Panc1 (cell line): Measurements from ENCODE around the gene TUBB1. TPM values are rescaled to one million over a fixed set of nuclear protein-coding genes. Genes with fewer than 3 reads are reported as not detected.

ENCODE experiments used
- ATAC-seq: fragments of 200-7000 bp; cut with Tn5 transposase; 2 replicates; pipeline ENCODE4 v1.9.1; 2020; ENCODE audit warnings: mild to moderate bottlenecking, moderate library complexity
- BruUV-seq: library from RNA; stranded (reverse); fragments of 400-500 nt; replicated peaks from 2 replicates; lab custom pipeline; 2021; lab: Mats Ljungman, UMichigan
- CTCF ChIA-PET: fragments of 300-600 bp; sonication (Branson Sonifier 250); formaldehyde crosslinking; loops from one replicate; lab custom pipeline; 2022; ENCODE audit warnings: antibody characterized with exemption; lab: Charles Lee
- POLR2A ChIA-PET: fragments of 300-600 bp; sonication (Branson Sonifier 250); formaldehyde crosslinking; loops from one replicate; lab custom pipeline; 2022; ENCODE audit warnings: antibody characterized with exemption; lab: Charles Lee
- DNase-seq: peaks from one replicate; pipeline ENCODE4 v3.0.0-alpha.2; 2010; ENCODE audit warnings: low read depth, low spot score
- H3K27ac ChIP-seq: 2 replicates; pipeline ENCODE4 v1.5.1; 2011; ENCODE audit warnings: mild to moderate bottlenecking, low read length, inconsistent platforms
- H3K27me3 ChIP-seq: fragments of 200-500 bp; sonication (Bioruptor generic); 2 replicates; pipeline ENCODE4 v1.6.0; 2014; ENCODE audit warnings: low read length, inconsistent platforms; ENCODE audit not compliant: control insufficient read depth, insufficient read depth
- H3K36me3 ChIP-seq: fragments of 200-500 bp; sonication (Bioruptor generic); 2 replicates; pipeline ENCODE4 v1.5.1; 2014; ENCODE audit warnings: inconsistent platforms, mild to moderate bottlenecking, low read length, moderate library complexity; ENCODE audit not compliant: control insufficient read depth, insufficient read depth
- H3K4me1 ChIP-seq: 2 replicates; pipeline ENCODE4 v1.5.1; 2011; ENCODE audit warnings: inconsistent platforms, mild to moderate bottlenecking, low read length, moderate library complexity; ENCODE audit not compliant: control insufficient read depth, insufficient read depth
- H3K4me3 ChIP-seq, 2 experiments: 2 replicates each; pipeline ENCODE4 v1.5.1; 2011 to 2012; ENCODE audit warnings: low read depth in 2 of 2, low read length in 2 of 2, mild to moderate bottlenecking in 2 of 2, inconsistent platforms in 1 of 2, moderate library complexity in 1 of 2
- H3K9me3 ChIP-seq: fragments of 200-500 bp; sonication (Bioruptor generic); 2 replicates; pipeline ENCODE4 v1.5.1; 2014; ENCODE audit warnings: low read depth, mild to moderate bottlenecking, inconsistent platforms, low read length, moderate library complexity; ENCODE audit not compliant: control insufficient read depth, insufficient read depth
- POLR2AphosphoS5 ChIP-seq: IDR thresholded peaks from 2 replicates; pipeline ENCODE4 v1.6.1; 2012; ENCODE audit warnings: mild to moderate bottlenecking, low read depth, low read length, moderate library complexity
- SIN3A ChIP-seq: IDR thresholded peaks from 2 replicates; pipeline ENCODE4 v1.6.1; 2012; ENCODE audit warnings: low read depth, mild to moderate bottlenecking, low read length, moderate library complexity, borderline replicate concordance; ENCODE audit not compliant: insufficient read depth
- TCF7L2 ChIP-seq: IDR thresholded peaks from 2 replicates; pipeline ENCODE4 v1.6.1; 2011; ENCODE audit warnings: mild to moderate bottlenecking, low read depth, low read length, inconsistent platforms
- in situ Hi-C: cut with HindIII; loops from 2 replicates; pipeline ENCODE4 v1.10.0; 2016; ENCODE audit warnings: low sequenced_read_pairs, low pct_unique_long_range_greater_than_20kb
- intact Hi-C: fragments of 100-400 bp; cut with micrococcal nuclease; formaldehyde crosslinking; loops from one replicate; pipeline ENCODE4 v1.10.0; 2022; ENCODE audit not compliant: unreplicated experiment
- total RNA-seq: library from RNA; stranded (reverse); gene quantifications from one replicate; pipeline ENCODE4 v1.2.1, GENCODE V29; 2021; ENCODE audit not compliant: unreplicated experiment
- TF ChIP-seq, protein P1 (sequence below), 2 experiments: IDR thresholded peaks; 2 replicates each; pipeline ENCODE4 v1.6.1; 2011 to 2012; ENCODE audit warnings: low read depth in 2 of 2, control low read depth in 1 of 2, low read length in 1 of 2, mild to moderate bottlenecking in 1 of 2, moderate library complexity in 1 of 2; ENCODE audit not compliant: insufficient read depth in 1 of 2
- TF ChIP-seq, protein P2 (sequence below): fragments of 450-650 bp; IDR thresholded peaks from 2 replicates; pipeline ENCODE4 v1.5.1; 2017; ENCODE audit warnings: mild to moderate bottlenecking

TUBB1 gene
- total RNA-seq, 1 experiment from 2014 or later = not detected

DNA sequence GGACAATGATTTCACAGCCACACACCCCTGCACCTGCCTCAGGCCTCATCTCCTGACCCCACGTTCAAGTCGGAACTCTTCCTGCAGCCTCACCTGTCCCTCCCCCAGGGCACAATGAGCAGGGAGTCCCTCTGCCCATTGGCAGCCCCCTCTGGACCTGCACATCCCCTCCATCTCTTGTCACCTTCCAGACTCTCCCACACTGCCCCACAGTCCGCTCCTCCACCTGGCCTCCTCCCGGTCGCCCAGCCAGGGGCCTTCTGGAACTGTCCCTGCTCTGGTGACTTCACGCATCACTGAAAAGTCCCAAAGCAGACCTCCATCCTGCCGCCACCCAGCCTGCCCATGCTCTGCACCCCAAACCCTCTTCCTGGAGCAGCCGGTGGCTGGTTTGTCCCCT is 16.8 kb upstream of the TUBB1 start:
- Histone ChIP-seq H3K36me3 (no peaks in the 10 kb centered on the region), H3K9me3 (no peaks in the 10 kb centered on the region), H3K27me3 (no peaks in the 10 kb centered on the region), H3K4me1 (peaks cover 13% of the 10 kb centered on the region), H3K27ac (no peak overlapping the region), H3K4me3 (no peak overlapping the region)
- ChIA-PET POLR2A (no interaction called here), CTCF (no interaction called here)
- TF ChIP-seq, protein P1, sequence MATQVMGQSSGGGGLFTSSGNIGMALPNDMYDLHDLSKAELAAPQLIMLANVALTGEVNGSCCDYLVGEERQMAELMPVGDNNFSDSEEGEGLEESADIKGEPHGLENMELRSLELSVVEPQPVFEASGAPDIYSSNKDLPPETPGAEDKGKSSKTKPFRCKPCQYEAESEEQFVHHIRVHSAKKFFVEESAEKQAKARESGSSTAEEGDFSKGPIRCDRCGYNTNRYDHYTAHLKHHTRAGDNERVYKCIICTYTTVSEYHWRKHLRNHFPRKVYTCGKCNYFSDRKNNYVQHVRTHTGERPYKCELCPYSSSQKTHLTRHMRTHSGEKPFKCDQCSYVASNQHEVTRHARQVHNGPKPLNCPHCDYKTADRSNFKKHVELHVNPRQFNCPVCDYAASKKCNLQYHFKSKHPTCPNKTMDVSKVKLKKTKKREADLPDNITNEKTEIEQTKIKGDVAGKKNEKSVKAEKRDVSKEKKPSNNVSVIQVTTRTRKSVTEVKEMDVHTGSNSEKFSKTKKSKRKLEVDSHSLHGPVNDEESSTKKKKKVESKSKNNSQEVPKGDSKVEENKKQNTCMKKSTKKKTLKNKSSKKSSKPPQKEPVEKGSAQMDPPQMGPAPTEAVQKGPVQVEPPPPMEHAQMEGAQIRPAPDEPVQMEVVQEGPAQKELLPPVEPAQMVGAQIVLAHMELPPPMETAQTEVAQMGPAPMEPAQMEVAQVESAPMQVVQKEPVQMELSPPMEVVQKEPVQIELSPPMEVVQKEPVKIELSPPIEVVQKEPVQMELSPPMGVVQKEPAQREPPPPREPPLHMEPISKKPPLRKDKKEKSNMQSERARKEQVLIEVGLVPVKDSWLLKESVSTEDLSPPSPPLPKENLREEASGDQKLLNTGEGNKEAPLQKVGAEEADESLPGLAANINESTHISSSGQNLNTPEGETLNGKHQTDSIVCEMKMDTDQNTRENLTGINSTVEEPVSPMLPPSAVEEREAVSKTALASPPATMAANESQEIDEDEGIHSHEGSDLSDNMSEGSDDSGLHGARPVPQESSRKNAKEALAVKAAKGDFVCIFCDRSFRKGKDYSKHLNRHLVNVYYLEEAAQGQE (IDR thresholded peaks at IDR 0.05; ENCODE audit: insufficient read depth in 1 of 2, low read depth in 2 of 2, low read length in 1 of 2) = no peak
- no peak for TF ChIP-seq SIN3A
- TF ChIP-seq, protein P2, sequence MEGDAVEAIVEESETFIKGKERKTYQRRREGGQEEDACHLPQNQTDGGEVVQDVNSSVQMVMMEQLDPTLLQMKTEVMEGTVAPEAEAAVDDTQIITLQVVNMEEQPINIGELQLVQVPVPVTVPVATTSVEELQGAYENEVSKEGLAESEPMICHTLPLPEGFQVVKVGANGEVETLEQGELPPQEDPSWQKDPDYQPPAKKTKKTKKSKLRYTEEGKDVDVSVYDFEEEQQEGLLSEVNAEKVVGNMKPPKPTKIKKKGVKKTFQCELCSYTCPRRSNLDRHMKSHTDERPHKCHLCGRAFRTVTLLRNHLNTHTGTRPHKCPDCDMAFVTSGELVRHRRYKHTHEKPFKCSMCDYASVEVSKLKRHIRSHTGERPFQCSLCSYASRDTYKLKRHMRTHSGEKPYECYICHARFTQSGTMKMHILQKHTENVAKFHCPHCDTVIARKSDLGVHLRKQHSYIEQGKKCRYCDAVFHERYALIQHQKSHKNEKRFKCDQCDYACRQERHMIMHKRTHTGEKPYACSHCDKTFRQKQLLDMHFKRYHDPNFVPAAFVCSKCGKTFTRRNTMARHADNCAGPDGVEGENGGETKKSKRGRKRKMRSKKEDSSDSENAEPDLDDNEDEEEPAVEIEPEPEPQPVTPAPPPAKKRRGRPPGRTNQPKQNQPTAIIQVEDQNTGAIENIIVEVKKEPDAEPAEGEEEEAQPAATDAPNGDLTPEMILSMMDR = no peak
- no peak for TF ChIP-seq POLR2AphosphoS5
- TF ChIP-seq TCF7L2 = no peak
- BruUV-seq = no TSS peak
- DNase-seq = no peak
- no peak for ATAC-seq
- intact Hi-C loops = no loop called here
- in situ Hi-C loops = no loop called here

DNA sequence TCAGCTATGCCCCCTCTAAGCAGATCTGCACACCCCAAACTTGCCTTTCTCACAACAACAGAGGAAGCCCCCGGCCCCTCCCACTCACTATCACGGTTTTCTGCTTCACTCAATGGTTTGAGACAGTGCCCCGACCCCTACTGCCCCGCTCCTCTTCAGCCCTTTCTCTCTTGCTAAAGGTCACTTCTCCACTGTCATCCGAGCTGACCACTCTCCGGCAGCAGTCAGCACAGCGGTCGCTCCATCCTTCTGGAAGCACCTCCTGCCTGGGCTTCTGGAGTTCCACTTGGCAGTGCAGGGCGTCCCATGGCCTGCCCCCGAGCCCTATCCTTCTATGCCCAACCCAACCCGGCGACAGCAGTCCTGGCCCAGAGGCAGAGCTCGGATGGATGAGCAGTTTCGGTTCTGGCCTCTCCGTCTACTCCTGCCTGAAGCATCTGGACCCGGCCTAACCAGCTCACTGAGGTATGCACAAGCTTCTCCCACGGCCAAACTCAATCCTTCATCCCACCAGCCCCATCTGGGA is 16.3 kb upstream of the TUBB1 start:
- no peak for DNase-seq

More for the DNA sequence above, 16.3 kb upstream of the TUBB1 start:
- H3K27me3 ChIP-seq = no peaks in the 10 kb centered on the region
- BruUV-seq = no TSS peak
- H3K36me3 ChIP-seq = no peaks in the 10 kb centered on the region
- no peak overlapping the region for H3K4me3 ChIP-seq
- intact Hi-C loops (no loop called here), in situ Hi-C loops (no loop called here)
- H3K9me3 ChIP-seq = no peaks in the 10 kb centered on the region
- CTCF ChIA-PET = no interaction called here
- H3K4me1 ChIP-seq = peaks cover 13% of the 10 kb centered on the region
- TF ChIP-seq SIN3A (no peak), TCF7L2 (no peak), POLR2AphosphoS5 (no peak)
- TF ChIP-seq, protein P2 = no peak
- TF ChIP-seq, protein P1 (IDR thresholded peaks at IDR 0.05; ENCODE audit: insufficient read depth in 1 of 2, low read depth in 2 of 2, low read length in 1 of 2) = no peak
- H3K27ac ChIP-seq = no peak overlapping the region
- ATAC-seq = no peak
- POLR2A ChIA-PET = interaction anchor here (0.5 kb wide), 1 partner anchor 238 kb away, joined by 6 read pairs; no protein-coding TSS in a partner anchor
